ENCODE results near the gene SNRK.

GRCh38 chr3:43388175-43388574 is 101.8 kb downstream of the SNRK start:
- TF ChIP-seq POLR2A (IDR thresholded peaks at IDR 0.05) (no peak), POLR2AphosphoS5 (IDR thresholded peaks at IDR 0.05) (no peak)
